ENCODE data around the gene ZNF90. TPM values are rescaled to one million over a fixed set of nuclear protein-coding genes. Genes with fewer than 3 reads are reported as not detected.
"Not testable (repeated sequence)": the region's sequence is repeated elsewhere in the genome, so short reads cannot be mapped to it uniquely, and the experiment has no call there.

Gene ZNF90
- polyA plus RNA-seq, 1 experiment = 1.3 TPM

DNA sequence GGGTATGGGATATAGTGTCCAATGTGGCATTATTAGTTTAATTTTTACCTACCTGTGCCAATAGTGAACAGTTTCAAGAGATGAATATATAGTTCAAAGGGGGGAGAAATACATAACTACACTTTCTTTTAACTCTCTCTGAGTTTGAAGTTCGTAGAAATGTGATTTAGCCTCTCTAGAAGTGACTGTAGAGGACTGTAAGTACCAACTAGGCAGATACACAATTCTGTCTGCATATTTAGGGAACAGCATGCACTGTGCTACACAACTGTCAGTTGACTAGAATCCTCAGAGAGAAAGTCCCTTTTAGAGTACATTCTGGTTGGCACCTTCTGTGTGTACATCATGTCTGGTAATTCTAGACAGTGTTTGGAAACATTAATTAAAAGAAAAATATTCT lies 17.5 kb upstream of the ZNF90 start:
- Histone ChIP-seq H3K27me3 (ENCODE audit: control insufficient read depth, insufficient read depth, low read length) (no peaks in the 10 kb centered on the region), H3K9me3 (ENCODE audit: control insufficient read depth, insufficient read depth, low read length) (peaks cover 8% of the 10 kb centered on the region; the same call in 1 of the 2 replicates), H3K4me3 (ENCODE audit: low read depth, low read length) (no peak overlapping the region), H3K27ac (ENCODE audit: low read depth, low read length) (no peak overlapping the region)
- ChIA-PET CTCF (no interaction called here), POLR2A (no interaction called here)
- TF ChIP-seq, protein P1, sequence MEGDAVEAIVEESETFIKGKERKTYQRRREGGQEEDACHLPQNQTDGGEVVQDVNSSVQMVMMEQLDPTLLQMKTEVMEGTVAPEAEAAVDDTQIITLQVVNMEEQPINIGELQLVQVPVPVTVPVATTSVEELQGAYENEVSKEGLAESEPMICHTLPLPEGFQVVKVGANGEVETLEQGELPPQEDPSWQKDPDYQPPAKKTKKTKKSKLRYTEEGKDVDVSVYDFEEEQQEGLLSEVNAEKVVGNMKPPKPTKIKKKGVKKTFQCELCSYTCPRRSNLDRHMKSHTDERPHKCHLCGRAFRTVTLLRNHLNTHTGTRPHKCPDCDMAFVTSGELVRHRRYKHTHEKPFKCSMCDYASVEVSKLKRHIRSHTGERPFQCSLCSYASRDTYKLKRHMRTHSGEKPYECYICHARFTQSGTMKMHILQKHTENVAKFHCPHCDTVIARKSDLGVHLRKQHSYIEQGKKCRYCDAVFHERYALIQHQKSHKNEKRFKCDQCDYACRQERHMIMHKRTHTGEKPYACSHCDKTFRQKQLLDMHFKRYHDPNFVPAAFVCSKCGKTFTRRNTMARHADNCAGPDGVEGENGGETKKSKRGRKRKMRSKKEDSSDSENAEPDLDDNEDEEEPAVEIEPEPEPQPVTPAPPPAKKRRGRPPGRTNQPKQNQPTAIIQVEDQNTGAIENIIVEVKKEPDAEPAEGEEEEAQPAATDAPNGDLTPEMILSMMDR (IDR thresholded peaks at IDR 0.05; ENCODE audit: low read depth, low read length) = no peak
- no peak for DNase-seq (ENCODE audit: low read depth, low spot score)

DNA sequence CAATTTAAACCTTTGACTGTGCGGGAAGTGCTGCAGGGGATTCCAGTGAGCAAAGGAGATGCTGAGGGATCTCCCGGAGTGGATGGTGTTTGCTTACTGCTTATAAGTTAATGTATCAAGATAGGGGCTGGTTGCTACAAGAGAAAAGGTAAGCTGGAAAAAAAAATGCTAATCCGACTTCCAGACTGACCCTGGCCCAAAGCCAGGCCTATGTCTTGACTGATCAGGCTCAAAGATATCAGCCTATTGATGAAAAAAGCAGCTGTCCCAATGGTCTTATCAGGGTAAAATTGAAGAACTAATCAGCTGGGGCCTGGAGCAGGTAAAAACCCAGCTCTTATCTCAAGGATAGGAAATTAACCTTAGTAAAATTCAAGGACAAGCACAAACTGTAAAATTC lies 10.9 kb upstream of the ZNF90 start:
- Histone ChIP-seq H3K4me3 (ENCODE audit: low read depth, low read length) (no peak overlapping the region), H3K27me3 (ENCODE audit: control insufficient read depth, insufficient read depth, low read length) (no peaks in the 10 kb centered on the region), H3K9me3 (ENCODE audit: control insufficient read depth, insufficient read depth, low read length) (peaks cover 13% of the 10 kb centered on the region), H3K27ac (ENCODE audit: low read depth, low read length) (no peak overlapping the region)
- ChIA-PET POLR2A (no interaction called here), CTCF (no interaction called here)
- no peak for DNase-seq (ENCODE audit: low read depth, low spot score)
- TF ChIP-seq, protein P1 (IDR thresholded peaks at IDR 0.05; ENCODE audit: low read depth, low read length) = no peak

DNA sequence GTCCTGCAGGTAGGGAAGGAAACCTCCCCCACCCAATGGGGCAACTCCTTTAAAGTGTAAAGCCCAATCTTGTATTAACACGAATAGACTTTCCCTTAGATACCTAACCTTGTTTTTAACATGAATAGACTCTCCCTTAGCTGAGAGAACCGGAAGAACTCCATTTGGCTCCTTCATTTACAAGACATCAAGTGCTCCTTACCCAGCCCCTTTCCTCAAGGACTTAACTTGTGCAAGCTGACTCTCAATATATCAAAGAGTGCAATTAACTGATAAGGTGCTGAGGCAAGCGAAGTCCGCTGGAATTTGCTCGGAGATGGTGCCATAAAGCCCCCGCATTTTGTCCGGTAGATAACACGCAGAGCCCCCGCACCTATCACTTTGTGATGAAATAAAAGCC lies 9.9 kb upstream of the ZNF90 start:
- no peak for DNase-seq (ENCODE audit: low read depth, low spot score)
- H3K27ac ChIP-seq (ENCODE audit: low read depth, low read length) = no peak overlapping the region
- H3K9me3 ChIP-seq (ENCODE audit: control insufficient read depth, insufficient read depth, low read length) = peaks cover 13% of the 10 kb centered on the region
- no peaks in the 10 kb centered on the region for H3K27me3 ChIP-seq (ENCODE audit: control insufficient read depth, insufficient read depth, low read length)
- TF ChIP-seq, protein P1 (IDR thresholded peaks at IDR 0.05; ENCODE audit: low read depth, low read length) = no peak
- ChIA-PET POLR2A (no interaction called here), CTCF (no interaction called here)
- no peak overlapping the region for H3K4me3 ChIP-seq (ENCODE audit: low read depth, low read length)

DNA sequence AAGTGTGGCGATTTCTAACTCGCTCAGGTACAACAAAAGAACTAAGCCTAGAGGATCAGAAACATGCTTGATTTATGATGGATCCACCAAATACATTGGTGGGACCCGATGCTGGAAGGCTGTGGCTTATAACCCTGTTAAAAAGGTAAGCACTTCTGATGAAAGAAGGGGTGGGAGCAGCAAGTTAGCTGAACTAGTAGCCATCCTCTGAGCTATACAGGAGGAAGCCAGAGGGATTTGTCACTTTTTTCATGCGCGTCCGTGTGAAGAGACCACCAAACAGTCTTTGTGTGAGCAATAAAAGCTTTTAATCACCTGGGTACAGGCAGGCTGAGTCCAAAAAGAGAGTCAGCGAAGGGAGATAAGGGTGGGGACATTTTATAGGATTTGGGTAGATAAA lies 9.2 kb upstream of the ZNF90 start:
- H3K4me3 ChIP-seq (ENCODE audit: low read depth, low read length); DNase-seq (ENCODE audit: low read depth, low spot score); CTCF ChIA-PET: not testable (repeated sequence)

DNA sequence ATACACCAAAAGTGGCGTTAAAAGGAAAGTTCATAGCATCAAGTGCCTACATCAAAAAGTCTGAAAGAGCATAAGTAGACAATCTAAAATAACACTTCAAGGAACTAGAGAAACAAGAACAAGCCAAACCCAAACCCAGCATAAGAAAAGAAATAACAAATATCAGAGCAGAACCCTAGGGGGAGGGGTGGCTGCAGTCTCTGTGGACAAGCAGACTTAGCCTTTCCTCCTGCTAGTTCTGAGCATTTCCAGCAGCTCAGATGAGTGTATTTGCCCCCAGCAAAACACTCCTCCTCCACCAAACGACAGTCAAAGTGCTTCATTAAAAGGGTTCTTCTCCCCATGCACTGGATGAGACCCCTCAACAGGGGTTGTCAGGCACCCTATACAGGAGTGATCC lies 7.1 kb upstream of the ZNF90 start:
- H3K9me3 ChIP-seq (ENCODE audit: control insufficient read depth, insufficient read depth, low read length) = peaks cover 5% of the 10 kb centered on the region
- TF ChIP-seq, protein P1 (IDR thresholded peaks at IDR 0.05; ENCODE audit: low read depth, low read length) = no peak
- H3K27ac ChIP-seq (ENCODE audit: low read depth, low read length) = no peak overlapping the region
- H3K27me3 ChIP-seq (ENCODE audit: control insufficient read depth, insufficient read depth, low read length) = no peaks in the 10 kb centered on the region
- no peak for DNase-seq (ENCODE audit: low read depth, low spot score)
- H3K4me3 ChIP-seq (ENCODE audit: low read depth, low read length) = no peak overlapping the region
- ChIA-PET POLR2A (no interaction called here), CTCF (no interaction called here)

More for the DNA sequence above, 9.2 kb upstream of the ZNF90 start:
- peaks cover 13% of the 10 kb centered on the region for H3K9me3 ChIP-seq (ENCODE audit: control insufficient read depth, insufficient read depth, low read length)
- POLR2A ChIA-PET; H3K27ac ChIP-seq (ENCODE audit: low read depth, low read length); H3K27me3 ChIP-seq (ENCODE audit: control insufficient read depth, insufficient read depth, low read length): not testable (repeated sequence)

DNA sequence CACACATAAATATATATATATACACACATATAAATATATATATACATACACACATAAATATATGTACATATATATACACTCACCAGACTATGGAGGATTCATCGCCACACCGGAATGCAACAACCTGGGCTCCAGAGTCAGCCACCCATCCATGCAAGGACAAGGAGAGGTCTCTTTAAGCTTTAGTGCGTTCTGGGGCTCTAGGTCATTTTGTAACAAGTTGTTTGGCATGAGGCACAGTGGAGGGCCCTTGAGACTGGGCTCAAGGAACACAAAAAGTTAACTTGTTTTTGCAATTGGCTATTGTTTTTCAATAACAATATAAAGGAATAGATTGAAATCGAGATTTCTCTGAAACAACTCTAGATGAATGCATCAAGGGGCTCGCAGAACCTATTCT lies 4.9 kb upstream of the ZNF90 start:
- TF ChIP-seq, protein P1 (IDR thresholded peaks at IDR 0.05; ENCODE audit: low read depth, low read length) = no peak
- Histone ChIP-seq H3K4me3 (ENCODE audit: low read depth, low read length) (no peak overlapping the region), H3K9me3 (ENCODE audit: control insufficient read depth, insufficient read depth, low read length) (peaks cover 18% of the 10 kb centered on the region), H3K27ac (ENCODE audit: low read depth, low read length) (no peak overlapping the region), H3K27me3 (ENCODE audit: control insufficient read depth, insufficient read depth, low read length) (no peaks in the 10 kb centered on the region)
- ChIA-PET CTCF (no interaction called here), POLR2A (no interaction called here)
- DNase-seq (ENCODE audit: low read depth, low spot score) = no peak

Data from AG04450 (cell line).